ENCODE data around the gene DAG1. TPM values are rescaled to one million over a fixed set of nuclear protein-coding genes. Genes with fewer than 3 reads are reported as not detected.
A peak's percentile ranks its signal among the peaks of the same experiment; 100 is the strongest.

The DAG1 gene
- total and polyA plus RNA-seq, 10 of the 15 experiments (the other 5 are each of a cell fraction or from before 2014, with no cell fraction given), result 0.33 to 16.3 (median 9.2) TPM

DNA sequence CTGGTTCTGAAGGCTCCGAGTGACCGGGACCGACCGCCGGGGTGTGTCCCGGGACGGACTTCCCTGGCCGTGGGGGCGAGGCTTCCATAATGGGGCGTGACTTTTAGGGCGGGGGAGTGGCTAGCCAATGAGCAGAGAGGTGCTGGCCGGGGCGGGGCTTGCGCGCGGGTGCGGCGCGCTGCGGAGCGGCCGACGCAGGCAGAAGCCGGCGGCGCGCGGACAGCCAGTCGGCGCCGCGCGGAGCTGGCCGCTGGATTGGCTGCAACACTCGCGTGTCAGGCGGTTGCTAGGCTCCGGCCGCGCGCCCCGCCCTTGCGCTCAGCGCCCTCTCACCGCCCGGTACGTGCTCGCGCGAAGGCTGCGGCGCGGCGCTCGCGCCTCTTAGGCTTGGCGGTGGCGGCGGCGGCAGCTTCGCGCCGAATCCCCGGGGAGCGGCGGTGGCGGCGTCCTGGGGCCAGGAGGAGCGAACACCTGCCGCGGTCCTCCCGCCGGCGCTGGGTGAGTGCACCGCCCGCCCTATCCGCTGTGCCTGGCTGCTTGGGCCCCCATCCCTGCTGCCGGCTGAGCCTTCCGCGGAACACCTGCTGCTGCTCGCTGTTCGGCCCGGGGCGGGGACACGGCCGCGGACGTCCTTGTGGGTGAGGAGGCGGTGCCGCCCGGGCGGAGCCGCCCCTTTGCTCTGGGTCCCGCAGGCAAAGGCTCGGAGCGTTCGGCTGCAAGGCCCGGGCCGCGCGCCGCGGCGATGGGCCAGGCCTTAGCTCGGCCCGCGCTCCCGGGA, at the start of gene DAG1 (continued):
- 0 out of 2 replicates have a peak, but pooled peaks have one; percentile 88 for TF ChIP-seq ZNF207 (IDR thresholded peaks at IDR 0.05; ENCODE audit: borderline replicate concordance)
- no peak for TF ChIP-seq PAX8 (IDR thresholded peaks at IDR 0.05)
- no peak for TF ChIP-seq RAD51 (IDR thresholded peaks at IDR 0.05)
- TF ChIP-seq, protein P1, sequence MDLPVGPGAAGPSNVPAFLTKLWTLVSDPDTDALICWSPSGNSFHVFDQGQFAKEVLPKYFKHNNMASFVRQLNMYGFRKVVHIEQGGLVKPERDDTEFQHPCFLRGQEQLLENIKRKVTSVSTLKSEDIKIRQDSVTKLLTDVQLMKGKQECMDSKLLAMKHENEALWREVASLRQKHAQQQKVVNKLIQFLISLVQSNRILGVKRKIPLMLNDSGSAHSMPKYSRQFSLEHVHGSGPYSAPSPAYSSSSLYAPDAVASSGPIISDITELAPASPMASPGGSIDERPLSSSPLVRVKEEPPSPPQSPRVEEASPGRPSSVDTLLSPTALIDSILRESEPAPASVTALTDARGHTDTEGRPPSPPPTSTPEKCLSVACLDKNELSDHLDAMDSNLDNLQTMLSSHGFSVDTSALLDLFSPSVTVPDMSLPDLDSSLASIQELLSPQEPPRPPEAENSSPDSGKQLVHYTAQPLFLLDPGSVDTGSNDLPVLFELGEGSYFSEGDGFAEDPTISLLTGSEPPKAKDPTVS (IDR thresholded peaks at IDR 0.05; ENCODE audit: low read depth, low read length), result no peak
- TF ChIP-seq, protein P2, sequence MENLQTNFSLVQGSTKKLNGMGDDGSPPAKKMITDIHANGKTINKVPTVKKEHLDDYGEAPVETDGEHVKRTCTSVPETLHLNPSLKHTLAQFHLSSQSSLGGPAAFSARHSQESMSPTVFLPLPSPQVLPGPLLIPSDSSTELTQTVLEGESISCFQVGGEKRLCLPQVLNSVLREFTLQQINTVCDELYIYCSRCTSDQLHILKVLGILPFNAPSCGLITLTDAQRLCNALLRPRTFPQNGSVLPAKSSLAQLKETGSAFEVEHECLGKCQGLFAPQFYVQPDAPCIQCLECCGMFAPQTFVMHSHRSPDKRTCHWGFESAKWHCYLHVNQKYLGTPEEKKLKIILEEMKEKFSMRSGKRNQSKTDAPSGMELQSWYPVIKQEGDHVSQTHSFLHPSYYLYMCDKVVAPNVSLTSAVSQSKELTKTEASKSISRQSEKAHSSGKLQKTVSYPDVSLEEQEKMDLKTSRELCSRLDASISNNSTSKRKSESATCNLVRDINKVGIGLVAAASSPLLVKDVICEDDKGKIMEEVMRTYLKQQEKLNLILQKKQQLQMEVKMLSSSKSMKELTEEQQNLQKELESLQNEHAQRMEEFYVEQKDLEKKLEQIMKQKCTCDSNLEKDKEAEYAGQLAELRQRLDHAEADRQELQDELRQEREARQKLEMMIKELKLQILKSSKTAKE (IDR thresholded peaks at IDR 0.05; ENCODE audit: low read depth, poor library complexity, severe bottlenecking), result no peak
- no peak for TF ChIP-seq CUX1 (IDR thresholded peaks at IDR 0.05; ENCODE audit: insufficient replicate concordance, low read depth, low read length)
- TF ChIP-seq, protein P3, sequence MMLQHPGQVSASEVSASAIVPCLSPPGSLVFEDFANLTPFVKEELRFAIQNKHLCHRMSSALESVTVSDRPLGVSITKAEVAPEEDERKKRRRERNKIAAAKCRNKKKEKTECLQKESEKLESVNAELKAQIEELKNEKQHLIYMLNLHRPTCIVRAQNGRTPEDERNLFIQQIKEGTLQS (IDR thresholded peaks at IDR 0.05; ENCODE audit: borderline replicate concordance, extremely low read depth, low read depth, low read length), result no peak
- TF ChIP-seq, protein P4, sequence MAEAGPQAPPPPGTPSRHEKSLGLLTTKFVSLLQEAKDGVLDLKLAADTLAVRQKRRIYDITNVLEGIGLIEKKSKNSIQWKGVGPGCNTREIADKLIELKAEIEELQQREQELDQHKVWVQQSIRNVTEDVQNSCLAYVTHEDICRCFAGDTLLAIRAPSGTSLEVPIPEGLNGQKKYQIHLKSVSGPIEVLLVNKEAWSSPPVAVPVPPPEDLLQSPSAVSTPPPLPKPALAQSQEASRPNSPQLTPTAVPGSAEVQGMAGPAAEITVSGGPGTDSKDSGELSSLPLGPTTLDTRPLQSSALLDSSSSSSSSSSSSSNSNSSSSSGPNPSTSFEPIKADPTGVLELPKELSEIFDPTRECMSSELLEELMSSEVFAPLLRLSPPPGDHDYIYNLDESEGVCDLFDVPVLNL (IDR thresholded peaks at IDR 0.05; ENCODE audit: low read depth, low read length), result no peak; the same call in 1 of the 2 replicates
- TF ChIP-seq ZNF622 (IDR thresholded peaks at IDR 0.05), result no peak
- no peak for TF ChIP-seq E2F8 (IDR thresholded peaks at IDR 0.05; ENCODE audit: low read depth, partially characterized antibody)
- TF ChIP-seq NBN (IDR thresholded peaks at IDR 0.05), result no peak
- TF ChIP-seq CBX3 (IDR thresholded peaks at IDR 0.05; ENCODE audit: borderline replicate concordance, low read depth), result no peak
- TF ChIP-seq ASH2L (IDR thresholded peaks at IDR 0.05; ENCODE audit: borderline replicate concordance, low read depth), result no peak
- TF ChIP-seq STAT3 (IDR thresholded peaks at IDR 0.05; ENCODE audit: low read depth, low read length), result no peak
- TF ChIP-seq PML (IDR thresholded peaks at IDR 0.05; ENCODE audit: low read length), result 0 out of 2 replicates have a peak, but pooled peaks have one; percentile 55

Measured in GM12878 (cell line).